ENCODE data around the gene DENND1C. TPM values are rescaled to one million over a fixed set of nuclear protein-coding genes. Genes with fewer than 3 reads are reported as not detected.
A peak's percentile ranks its signal among the peaks of the same experiment; 100 is the strongest.

The DENND1C gene
- total and polyA plus RNA-seq, 9 of the 15 experiments (the other 6 are each of a cell fraction or from before 2014, with no cell fraction given), result 0.03 to 1.2 (median 0.32) TPM; not detected in 1

DNA sequence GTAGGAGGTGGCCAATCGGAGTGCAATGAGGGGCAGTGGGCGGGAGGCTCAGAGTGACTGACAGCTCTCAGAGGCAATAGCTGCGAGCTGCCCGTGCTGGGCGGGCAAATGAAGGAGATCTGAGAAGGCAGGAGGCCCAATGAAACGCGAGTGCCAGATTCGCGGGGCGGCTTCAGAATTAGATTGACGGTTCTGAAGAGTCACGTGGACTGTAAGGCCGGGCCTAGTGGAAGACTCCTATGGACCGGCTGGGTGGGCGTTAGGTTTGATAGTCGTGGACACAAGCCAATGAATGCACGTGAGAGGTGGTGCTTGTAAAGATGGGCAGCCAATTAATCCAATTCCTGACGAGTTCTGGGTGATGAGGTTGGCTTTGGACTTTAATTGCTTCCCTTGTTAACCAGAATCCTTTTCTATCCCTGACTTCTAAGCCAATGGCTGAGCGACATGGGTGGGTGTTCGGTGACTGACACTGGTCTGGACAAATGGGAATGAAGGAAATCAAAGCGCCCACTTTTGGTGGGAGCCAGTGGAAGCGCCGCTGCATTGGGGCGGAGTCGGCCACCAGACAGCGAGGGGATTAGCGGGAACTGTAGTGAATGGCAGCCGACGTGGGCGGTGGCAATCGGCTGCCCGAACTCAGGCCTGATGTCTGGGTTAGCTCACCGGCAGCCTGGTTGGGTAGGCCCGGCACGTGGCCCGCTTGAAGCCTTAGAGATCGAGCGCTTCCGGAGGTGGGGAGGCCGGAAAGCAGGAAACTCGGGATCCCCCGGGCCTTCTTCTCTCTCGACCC, 56.5 kb downstream of the DENND1C start (continued):
- no peak for TF ChIP-seq DNMT1 (IDR thresholded peaks at IDR 0.05)
- TF ChIP-seq ZNF830 (CRISPR knock-in tag; IDR thresholded peaks at IDR 0.05), result no peak
- TF ChIP-seq, protein P1, sequence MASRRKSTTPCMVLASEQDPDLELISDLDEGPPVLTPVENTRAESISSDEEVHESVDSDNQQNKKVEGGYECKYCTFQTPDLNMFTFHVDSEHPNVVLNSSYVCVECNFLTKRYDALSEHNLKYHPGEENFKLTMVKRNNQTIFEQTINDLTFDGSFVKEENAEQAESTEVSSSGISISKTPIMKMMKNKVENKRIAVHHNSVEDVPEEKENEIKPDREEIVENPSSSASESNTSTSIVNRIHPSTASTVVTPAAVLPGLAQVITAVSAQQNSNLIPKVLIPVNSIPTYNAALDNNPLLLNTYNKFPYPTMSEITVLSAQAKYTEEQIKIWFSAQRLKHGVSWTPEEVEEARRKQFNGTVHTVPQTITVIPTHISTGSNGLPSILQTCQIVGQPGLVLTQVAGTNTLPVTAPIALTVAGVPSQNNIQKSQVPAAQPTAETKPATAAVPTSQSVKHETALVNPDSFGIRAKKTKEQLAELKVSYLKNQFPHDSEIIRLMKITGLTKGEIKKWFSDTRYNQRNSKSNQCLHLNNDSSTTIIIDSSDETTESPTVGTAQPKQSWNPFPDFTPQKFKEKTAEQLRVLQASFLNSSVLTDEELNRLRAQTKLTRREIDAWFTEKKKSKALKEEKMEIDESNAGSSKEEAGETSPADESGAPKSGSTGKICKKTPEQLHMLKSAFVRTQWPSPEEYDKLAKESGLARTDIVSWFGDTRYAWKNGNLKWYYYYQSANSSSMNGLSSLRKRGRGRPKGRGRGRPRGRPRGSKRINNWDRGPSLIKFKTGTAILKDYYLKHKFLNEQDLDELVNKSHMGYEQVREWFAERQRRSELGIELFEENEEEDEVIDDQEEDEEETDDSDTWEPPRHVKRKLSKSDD (conservative IDR thresholded peaks at IDR 0.05; ENCODE audit: low read length), result no peak
- TF ChIP-seq ELF4 (CRISPR knock-in tag; IDR thresholded peaks at IDR 0.05), result no peak
- no peak for TF ChIP-seq SPI1 (IDR thresholded peaks at IDR 0.05; ENCODE audit: borderline replicate concordance, low read depth, low read length)
- TF ChIP-seq ILF3 (IDR thresholded peaks at IDR 0.05; ENCODE audit: borderline replicate concordance), result no peak
- TF ChIP-seq, protein P2, sequence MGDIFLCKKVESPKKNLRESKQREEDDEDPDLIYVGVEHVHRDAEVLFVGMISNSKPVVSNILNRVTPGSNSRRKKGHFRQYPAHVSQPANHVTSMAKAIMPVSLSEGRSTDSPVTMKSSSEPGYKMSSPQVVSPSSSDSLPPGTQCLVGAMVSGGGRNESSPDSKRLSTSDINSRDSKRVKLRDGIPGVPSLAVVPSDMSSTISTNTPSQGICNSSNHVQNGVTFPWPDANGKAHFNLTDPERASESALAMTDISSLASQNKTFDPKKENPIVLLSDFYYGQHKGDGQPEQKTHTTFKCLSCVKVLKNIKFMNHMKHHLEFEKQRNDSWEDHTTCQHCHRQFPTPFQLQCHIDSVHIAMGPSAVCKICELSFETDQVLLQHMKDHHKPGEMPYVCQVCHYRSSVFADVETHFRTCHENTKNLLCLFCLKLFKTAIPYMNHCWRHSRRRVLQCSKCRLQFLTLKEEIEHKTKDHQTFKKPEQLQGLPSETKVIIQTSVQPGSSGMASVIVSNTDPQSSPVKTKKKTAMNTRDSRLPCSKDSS (IDR thresholded peaks at IDR 0.05; ENCODE audit: low read depth, partially characterized antibody), result no peak
- no peak for TF ChIP-seq SIRT6 (IDR thresholded peaks at IDR 0.05; ENCODE audit: low read depth, low read length)
- no peak for TF ChIP-seq BCL6 (CRISPR knock-in tag; IDR thresholded peaks at IDR 0.05)
- TF ChIP-seq TRIM28 (IDR thresholded peaks at IDR 0.05), result no peak
- TF ChIP-seq, protein P3, sequence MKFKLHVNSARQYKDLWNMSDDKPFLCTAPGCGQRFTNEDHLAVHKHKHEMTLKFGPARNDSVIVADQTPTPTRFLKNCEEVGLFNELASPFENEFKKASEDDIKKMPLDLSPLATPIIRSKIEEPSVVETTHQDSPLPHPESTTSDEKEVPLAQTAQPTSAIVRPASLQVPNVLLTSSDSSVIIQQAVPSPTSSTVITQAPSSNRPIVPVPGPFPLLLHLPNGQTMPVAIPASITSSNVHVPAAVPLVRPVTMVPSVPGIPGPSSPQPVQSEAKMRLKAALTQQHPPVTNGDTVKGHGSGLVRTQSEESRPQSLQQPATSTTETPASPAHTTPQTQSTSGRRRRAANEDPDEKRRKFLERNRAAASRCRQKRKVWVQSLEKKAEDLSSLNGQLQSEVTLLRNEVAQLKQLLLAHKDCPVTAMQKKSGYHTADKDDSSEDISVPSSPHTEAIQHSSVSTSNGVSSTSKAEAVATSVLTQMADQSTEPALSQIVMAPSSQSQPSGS (CRISPR knock-in tag; IDR thresholded peaks at IDR 0.05), result no peak
- TF ChIP-seq NFE2 (IDR thresholded peaks at IDR 0.05; ENCODE audit: low read depth), result 0 out of 2 replicates have a peak, but pooled peaks have one; percentile 13
- TF ChIP-seq L3MBTL2 (IDR thresholded peaks at IDR 0.05), result peak; percentile 100
- peak; percentile 63; the same call in 1 of the 2 replicates for TF ChIP-seq PHF8 (IDR thresholded peaks at IDR 0.05; ENCODE audit: borderline replicate concordance, low read length)
- no peak for TF ChIP-seq ZSCAN32 (CRISPR knock-in tag; IDR thresholded peaks at IDR 0.05)
- TF ChIP-seq HMG20B (CRISPR knock-in tag; IDR thresholded peaks at IDR 0.05), result no peak
- TF ChIP-seq ARHGAP35 (IDR thresholded peaks at IDR 0.05; ENCODE audit: partially characterized antibody), result no peak
- TF ChIP-seq PHB2 (IDR thresholded peaks at IDR 0.05; ENCODE audit: low read depth), result no peak
- TF ChIP-seq GABPA (tag; conservative IDR thresholded peaks at IDR 0.05; ENCODE audit: low read depth), result peak; percentile 73
- TF ChIP-seq MECOM (CRISPR knock-in tag; IDR thresholded peaks at IDR 0.05), result peak; percentile 67; the same call in 1 of the 2 replicates
- no peak for TF ChIP-seq ZNF23 (CRISPR knock-in tag; IDR thresholded peaks at IDR 0.05)
- TF ChIP-seq ZNF766 (CRISPR knock-in tag; conservative IDR thresholded peaks at IDR 0.05), result peak; percentile 77; the same call in 1 of the 2 replicates
- peak in 1 of 2 experiments; percentile 88; a peak in 2 of 4 replicates for TF ChIP-seq MAZ (CRISPR knock-in tag; conservative IDR thresholded peaks at IDR 0.05 in 1 of 2, IDR thresholded peaks at IDR 0.05 in 1 of 2)
- TF ChIP-seq TAF15 (IDR thresholded peaks at IDR 0.05; ENCODE audit: low read depth, low read length), result no peak
- no peak for TF ChIP-seq DPF2 (IDR thresholded peaks at IDR 0.05)
- peak in 1 of 2 experiments; percentile 56; a peak in 1 of 4 replicates for TF ChIP-seq ARNT (IDR thresholded peaks at IDR 0.05)

Measured in K562 (cell line).